Heart right ventricle (tissue), 16 donors: ENCODE measurements around the gene CCDC40. TPM values are rescaled to one million over a fixed set of nuclear protein-coding genes. Genes with fewer than 3 reads are reported as not detected.
A peak's percentile ranks its signal among the peaks of the same experiment; 100 is the strongest.

Source experiments
- ATAC-seq, 8 donors: fragments of 200-7000 bp; cut with Tn5 transposase; one replicate each; pipeline ENCODE4 v1.9.1; 2020; ENCODE audit warnings: mild to moderate bottlenecking in 8 of 8, moderate library complexity in 8 of 8, moderate number of reproducible peaks in 1 of 8
- DNase-seq, 2 donors: peaks; one replicate each; pipeline ENCODE4 v3.0.0-alpha.2; 2020
- H3K27ac ChIP-seq, 10 donors: fragments of 200-600 bp; sonication (generic) in 2 of 10; one replicate each; pipeline versions ENCODE4 v1.5.0 to v1.8.0; 2020 to 2022; ENCODE audit warnings: mild to moderate bottlenecking in 3 of 10
- H3K27me3 ChIP-seq, 7 donors: fragments of 200-600 bp; one replicate each; pipeline ENCODE4 v1.8.0; 2021 to 2022; ENCODE audit warnings: mild to moderate bottlenecking in 2 of 7
- H3K36me3 ChIP-seq, 9 donors: fragments of 200-600 bp; sonication (generic) in 1 of 9; one replicate each; pipeline versions ENCODE4 v1.5.0 to v1.8.0; 2020 to 2022; ENCODE audit warnings: mild to moderate bottlenecking in 2 of 9
- H3K4me1 ChIP-seq, 9 donors: fragments of 200-600 bp; sonication (generic) in 1 of 9; one replicate each; pipeline versions ENCODE4 v1.5.0 to v1.8.0; 2020 to 2022; ENCODE audit warnings: mild to moderate bottlenecking in 4 of 9
- H3K4me3 ChIP-seq, 10 donors: fragments of 200-600 bp; sonication (generic) in 2 of 10; one replicate each; pipeline versions ENCODE4 v1.5.0 to v1.8.0; 2020 to 2022; ENCODE audit warnings: mild to moderate bottlenecking in 7 of 10, moderate library complexity in 2 of 10
- H3K9me3 ChIP-seq, 11 donors: fragments of 200-600 bp in 10 of 11; sonication (generic) in 2 of 11; one replicate each; pipeline versions ENCODE4 v1.5.0 to v1.8.0; 2013 to 2022; ENCODE audit warnings: mild to moderate bottlenecking in 2 of 11, control low read depth in 1 of 11, moderate library complexity in 1 of 11
- CTCF ChIP-seq, 9 donors: fragments of 200-600 bp; sonication (generic) in 2 of 9; IDR thresholded peaks; one replicate each; pipeline versions ENCODE4 v1.5.0 to v1.8.0; 2021 to 2022; ENCODE audit warnings: antibody characterized with exemption in 9 of 9, mild to moderate bottlenecking in 5 of 9, moderate library complexity in 1 of 9
- WGBS, 2 donors: extraction: QIAGEN DNeasy Blood & Tissue Kit; methylation state at CpG; one replicate each; pipeline ENCODE4 v1.1.7; 2013; ENCODE audit warnings: inconsistent platforms in 1 of 2; 5-methylcytosine and 5-hydroxymethylcytosine counted together
- intact Hi-C, 10 donors: fragments of 100-400 bp; cut with DNase I; formaldehyde crosslinking; loops; one replicate each; pipeline versions ENCODE4 v1.11.1 to v1.14.2; 2022
- polyA plus RNA-seq, 2 donors: library from polyadenylated mRNA; stranded (reverse); fragments of 200-250 nt; gene quantifications; one replicate each; pipeline ENCODE4 v1.2.3, GENCODE V29; 2013
- total RNA-seq, 10 donors: library from RNA; stranded (reverse); fragmentation: NEBNext Ultra II Directional in 3 of 10; extraction: Animal tissue kit (Norgen Biotek cat#: 25700) in 3 of 10; gene quantifications; one replicate each; pipeline versions ENCODE4 v1.2.1 to v1.2.4, GENCODE V29; 2021 to 2023
- donor health status: Arrhythmogenic right ventricular cardiomyopathy.
- donor health status: ischemic (EF 13 %, LVEDD 7.1; RV severe dilation, severe dysfunction).
- donor health status: healthy with polysubstance abuse.
- donor health status: DM: no; HTN: yes; CAD: no.
- donor health status: DM: no; HTN: no; CAD: no.
- donor health status: ischemic (EF 25% LVEDD 6.9; RV normal size, moderate dysfunction).
- donor health status: ischemic (EF 25% LVEDD 5.7; RV mildly dilated, moderate dysfunction).
- donor health status: healthy.
- donor health status: DM: yes; HTN: yes; CAD: no.
- donor health status: Ischemic cardiomyopathy.
- donor health status: ischemic (EF 35%, LVEDD 5.7; RV mildly dilated, moderate dysfunction).
- donor health status: nonischemic (EF 11% LVEDD 7.7; RV severe dilation, severe dysfunction).
- donor health status: DM: yes; HTN: yes; CAD: no.
- donor health status: PGD.
- donor health status: ischemic (EF 29% LVEDD 5.4; RV normal size, mild dysfunction).
- donor health status: nonischemic (EF 23%, LVEDD 6.1; RV moderate dilation, normal function).

Gene CCDC40
- total and polyA plus RNA-seq, 12 donors, result 2.0 to 8.9 (median 6.6) TPM

GRCh38 chr17:80091376-80091775 lies 54.9 kb downstream of the CCDC40 start:
- WGBS, 2 donors, result 90 to 91% methylated on average over 4 of the region's 4 CpGs
- peak overlapping the region in 1 of 10 donors; percentile 90 for H3K27ac ChIP-seq
- H3K36me3 ChIP-seq, result no peaks in the 10 kb centered on the region
- no peaks in the 10 kb centered on the region for H3K27me3 ChIP-seq
- no peak overlapping the region for H3K4me3 ChIP-seq
- H3K4me1 ChIP-seq, result peaks cover 0 to 28% (median 0%) of the 10 kb centered on the region in 9 donors
- ATAC-seq, result no peak
- intact Hi-C loops, result no loop called here
- TF ChIP-seq CTCF (IDR thresholded peaks at IDR 0.05), result no peak
- DNase-seq, result no peak
- no peaks in the 10 kb centered on the region for H3K9me3 ChIP-seq

DNA sequence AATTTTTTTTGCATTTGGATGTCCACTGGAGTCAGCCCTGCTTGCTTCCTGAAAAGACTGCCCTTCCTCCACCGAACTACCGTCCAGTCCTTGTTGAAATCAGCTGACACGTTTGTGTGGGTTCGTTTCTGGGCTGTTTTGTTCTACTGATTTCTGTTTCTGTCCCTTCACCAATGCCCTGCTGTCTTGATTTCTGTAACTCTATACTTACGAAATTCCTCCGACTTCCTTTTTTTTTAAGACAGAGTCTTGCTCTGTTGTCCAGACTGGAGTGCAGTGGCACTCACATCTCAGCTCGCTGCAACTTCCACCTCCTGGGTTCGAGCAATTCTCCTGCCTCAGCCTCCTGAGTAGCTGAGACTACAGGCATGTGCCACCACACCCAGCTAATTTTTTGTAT lies 56.5 kb downstream of the CCDC40 start:
- Histone ChIP-seq H3K36me3 (no peaks in the 10 kb centered on the region), H3K4me3 (no peak overlapping the region), H3K27ac (peak overlapping the region in 1 of 10 donors; percentile 90), H3K9me3 (no peaks in the 10 kb centered on the region), H3K27me3 (no peaks in the 10 kb centered on the region), H3K4me1 (peaks cover 0 to 28% (median 0%) of the 10 kb centered on the region in 9 donors)
- WGBS, 2 donors, result 62 to 77% methylated on average over 8 of the region's 8 CpGs
- intact Hi-C loops, result no loop called here
- no peak for TF ChIP-seq CTCF (IDR thresholded peaks at IDR 0.05)
- ATAC-seq (peak in 6 of 8 donors; percentile 42 to 69 (median 50)), DNase-seq (no peak)

DNA sequence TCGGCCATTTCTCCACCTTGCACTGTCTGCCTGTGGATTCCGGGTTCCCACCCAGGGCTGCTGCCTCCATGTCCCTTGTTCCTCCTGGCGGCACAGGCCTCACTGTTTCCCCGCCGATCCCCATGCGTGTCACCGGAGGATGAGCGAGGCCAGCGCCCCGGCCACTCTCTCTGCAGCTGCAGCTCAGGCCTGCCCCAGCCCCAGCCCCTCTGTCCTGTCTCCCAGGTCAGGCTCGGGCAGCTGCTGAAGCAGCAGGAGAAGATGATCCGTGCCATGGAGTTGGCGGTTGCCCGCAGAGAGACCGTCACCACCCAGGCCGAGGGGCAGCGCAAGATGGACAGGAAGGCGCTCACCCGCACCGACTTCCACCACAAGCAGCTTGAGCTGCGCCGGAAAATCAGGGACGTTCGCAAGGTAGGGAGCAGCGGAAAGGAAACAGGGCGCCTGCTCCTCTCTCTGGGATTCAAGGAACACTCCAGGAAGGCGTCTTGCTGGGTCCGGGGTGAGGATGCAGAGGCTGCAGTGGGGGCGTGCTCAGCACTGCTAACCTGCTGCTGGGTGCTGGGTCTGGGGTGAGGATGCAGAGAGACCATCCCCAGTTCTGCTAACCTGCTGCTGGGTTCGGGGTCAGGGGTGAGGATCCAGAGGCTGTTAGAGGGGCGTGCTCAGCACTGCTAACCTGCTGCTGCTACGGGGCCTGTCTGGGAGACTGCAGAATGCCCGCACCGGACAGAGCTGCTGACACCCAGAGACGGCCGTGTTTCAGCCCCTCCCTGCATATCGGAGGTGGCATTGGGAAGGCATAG lies 58.8 kb downstream of the CCDC40 start:
- Histone ChIP-seq H3K27ac (no peak overlapping the region), H3K27me3 (no peaks in the 10 kb centered on the region), H3K36me3 (no peaks in the 10 kb centered on the region), H3K4me3 (no peak overlapping the region), H3K4me1 (peaks cover 0 to 28% (median 0%) of the 10 kb centered on the region in 9 donors), H3K9me3 (no peaks in the 10 kb centered on the region)
- no peak for ATAC-seq
- DNase-seq, result no peak
- WGBS, 2 donors, result 83 to 86% methylated on average over 37 of the region's 37 CpGs
- intact Hi-C loops, result no loop called here
- no peak for TF ChIP-seq CTCF (IDR thresholded peaks at IDR 0.05)

- intact Hi-C loops, result no loop called here
- ATAC-seq (peak in 2 of 8 donors; percentile 7 to 25), DNase-seq (no peak)
- no peak overlapping the region for H3K27ac ChIP-seq
- peaks cover 0 to 35% (median 4%) of the 10 kb centered on the region in 9 donors for H3K4me1 ChIP-seq
- H3K36me3 ChIP-seq, result no peaks in the 10 kb centered on the region
- TF ChIP-seq CTCF (IDR thresholded peaks at IDR 0.05), result no peak
- H3K27me3 ChIP-seq, result no peaks in the 10 kb centered on the region
- WGBS, 2 donors, result 89 to 90% methylated on average over 16 of the region's 16 CpGs
- H3K4me3 ChIP-seq, result no peak overlapping the region
- H3K9me3 ChIP-seq, result no peaks in the 10 kb centered on the region
Measured at GRCh38 chr17:80095844-80096475, 59.5 kb downstream of the CCDC40 start.
